Measurements from ENCODE around the gene RAMP1.
"Not testable (repeated sequence)": the region's sequence is repeated elsewhere in the genome, so short reads cannot be mapped to it uniquely, and the experiment has no call there.

RAMP1 gene

DNA sequence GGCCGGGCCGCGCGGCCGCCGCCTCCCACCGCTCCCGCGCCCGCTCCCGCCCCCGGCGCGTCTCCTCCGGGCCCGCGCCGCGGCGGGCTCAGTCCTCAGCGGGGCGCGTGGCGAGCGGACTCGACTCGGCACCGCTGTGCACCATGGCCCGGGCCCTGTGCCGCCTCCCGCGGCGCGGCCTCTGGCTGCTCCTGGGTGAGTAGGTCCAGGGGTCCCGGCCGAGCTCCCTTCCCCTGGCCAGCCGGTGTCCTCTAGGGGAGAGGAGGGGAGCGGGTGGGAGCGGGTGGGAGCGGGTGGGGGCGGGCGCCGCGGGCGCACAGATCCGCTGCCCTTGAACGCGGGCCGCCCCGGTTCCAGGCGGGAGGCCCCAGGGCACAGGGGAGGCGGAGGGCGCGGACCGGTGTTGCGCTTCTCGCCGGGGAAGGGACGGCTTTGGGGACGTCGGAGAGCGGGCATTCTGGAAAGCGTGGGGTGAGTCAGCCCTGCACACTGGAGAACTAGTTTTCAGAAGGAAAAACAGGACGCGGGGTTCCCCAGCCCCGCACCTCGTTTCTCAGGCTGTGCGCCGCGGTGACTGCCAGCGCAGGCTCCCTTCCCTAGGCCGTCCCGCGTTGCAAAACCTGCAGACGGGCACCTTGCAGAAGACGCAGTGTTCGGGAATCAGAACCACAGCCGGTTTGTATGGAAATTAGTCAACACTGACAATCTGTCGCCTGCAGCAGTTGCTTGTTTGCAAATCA, at the start of gene RAMP1:
RAMP1 (plus strand) TSS at position 91 of the 740 bp plus-strand sequence; CDS start at position 144, 53 bp downstream.
- DNase-seq (ENCODE audit: low spot score) = peak; percentile 48

DNA sequence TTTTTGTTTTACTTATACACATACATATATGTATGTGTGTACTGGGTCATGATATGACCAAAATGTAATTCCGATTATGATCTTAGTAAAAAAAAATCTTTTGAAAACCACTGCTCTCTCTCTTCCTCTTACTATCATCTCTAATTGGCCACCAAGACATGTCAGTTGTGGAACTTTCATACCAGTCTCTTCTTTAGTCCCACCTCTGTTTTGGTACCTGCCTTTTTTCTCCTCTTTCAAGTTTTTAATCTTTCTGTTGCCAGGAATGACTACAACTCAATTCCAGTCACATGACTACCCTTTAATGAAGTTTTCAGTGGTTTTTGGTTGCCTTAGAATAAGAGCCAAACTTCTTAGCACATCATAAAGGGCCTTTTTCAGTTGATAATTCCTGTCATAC, 43.8 kb upstream of the RAMP1 start:
- DNase-seq (ENCODE audit: low spot score) = peak; percentile 70

DNA sequence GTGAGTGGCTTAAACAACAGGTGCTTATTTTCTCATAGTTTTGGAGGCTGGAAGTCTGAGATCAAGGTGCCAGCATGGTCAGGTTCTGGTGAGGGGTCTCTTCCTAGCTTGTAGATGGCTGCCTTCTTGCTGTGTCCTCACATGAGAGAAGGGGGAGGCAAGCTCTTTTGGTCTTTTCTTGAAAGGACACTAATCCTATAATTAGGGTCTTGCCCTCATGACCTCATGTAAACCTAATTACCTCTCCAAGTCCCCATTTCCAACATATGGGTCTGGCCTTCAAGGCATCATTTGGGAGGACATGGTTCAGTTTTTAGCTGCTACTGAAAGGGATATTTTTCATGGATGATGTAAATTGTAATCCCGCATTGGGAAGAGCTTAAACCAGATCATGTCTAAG, 42.9 kb upstream of the RAMP1 start:
- no peak for DNase-seq (ENCODE audit: low spot score)

DNA sequence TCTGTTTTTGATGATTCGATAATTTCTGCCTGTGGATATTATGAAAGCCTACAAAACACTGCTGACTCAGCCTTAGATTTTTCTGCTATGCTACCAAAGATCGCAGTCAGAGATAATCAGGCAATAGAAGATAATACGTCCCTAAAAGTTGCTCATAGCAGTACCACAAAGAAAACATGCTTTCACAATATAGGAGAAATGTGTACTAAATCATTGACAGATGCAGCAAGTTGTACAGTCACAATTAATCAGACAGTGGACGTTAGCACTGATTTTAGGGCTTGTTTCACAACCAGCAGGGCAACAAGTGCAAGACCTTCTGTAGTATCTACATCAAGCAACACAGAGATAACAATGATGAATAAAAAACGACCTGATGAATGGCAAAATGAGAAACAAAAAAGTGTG, 41.4 kb upstream of the RAMP1 start:
- DNase-seq (ENCODE audit: low spot score) = peak; percentile 69

DNA sequence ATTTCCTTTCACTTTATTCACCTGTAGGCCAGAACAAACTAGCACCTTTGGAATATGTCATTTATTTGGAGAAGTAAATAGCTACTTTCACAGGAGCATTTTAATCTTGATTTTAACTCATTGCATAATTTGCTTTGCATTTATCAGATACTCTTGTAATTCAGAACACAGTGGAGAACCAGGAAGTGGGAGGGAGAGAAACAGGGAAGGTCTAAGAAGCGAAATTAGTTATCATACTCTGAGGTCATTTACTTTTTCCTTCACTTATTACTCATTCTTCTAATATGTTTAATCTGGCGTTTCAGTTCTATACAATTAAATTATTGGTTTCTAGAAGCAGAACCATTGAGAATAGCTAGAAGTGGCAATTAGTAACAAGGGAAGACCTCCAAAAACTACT, 40.2 kb upstream of the RAMP1 start:
- DNase-seq (ENCODE audit: low spot score) = peak; percentile 7

DNA sequence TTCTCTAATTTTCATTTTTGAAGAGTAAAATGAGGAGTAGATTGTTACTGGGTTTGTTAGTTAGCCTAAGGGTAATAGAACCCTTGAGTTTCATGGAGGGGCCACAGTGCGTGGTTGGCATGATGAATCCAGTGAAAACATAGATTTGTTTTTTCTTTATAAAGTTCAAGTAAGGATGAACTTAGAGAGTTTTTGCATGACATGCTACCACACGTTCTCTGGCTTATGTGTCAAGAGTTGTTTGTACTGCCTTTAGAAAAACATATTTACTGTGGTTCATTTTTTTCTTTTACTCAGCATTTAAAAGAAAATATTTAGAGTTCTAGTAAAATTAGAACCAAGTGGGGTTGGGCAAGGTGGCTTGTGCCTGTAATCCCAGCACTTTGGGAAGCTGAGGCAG, 39.0 kb upstream of the RAMP1 start:
- no peak for DNase-seq (ENCODE audit: low spot score)

DNA sequence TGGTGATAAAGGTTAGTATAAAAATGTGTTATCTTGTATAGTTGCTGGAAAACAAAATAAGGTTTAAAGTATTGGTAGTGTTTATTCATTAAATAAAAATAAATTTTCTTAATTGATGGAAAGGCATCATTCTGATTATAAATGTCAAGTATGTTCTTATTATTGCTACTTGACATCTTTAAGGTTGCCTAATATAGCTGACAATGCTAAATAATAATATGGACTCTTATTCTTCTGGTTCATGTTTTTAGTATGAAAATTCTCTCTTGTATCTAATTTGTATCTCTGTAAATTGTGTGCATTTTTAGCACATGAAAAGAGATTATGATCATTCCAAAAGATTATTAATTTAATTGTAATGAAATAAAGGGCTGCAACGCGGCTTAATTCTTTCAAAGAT, 35.9 kb upstream of the RAMP1 start:
- DNase-seq (ENCODE audit: low spot score) = no peak

DNA sequence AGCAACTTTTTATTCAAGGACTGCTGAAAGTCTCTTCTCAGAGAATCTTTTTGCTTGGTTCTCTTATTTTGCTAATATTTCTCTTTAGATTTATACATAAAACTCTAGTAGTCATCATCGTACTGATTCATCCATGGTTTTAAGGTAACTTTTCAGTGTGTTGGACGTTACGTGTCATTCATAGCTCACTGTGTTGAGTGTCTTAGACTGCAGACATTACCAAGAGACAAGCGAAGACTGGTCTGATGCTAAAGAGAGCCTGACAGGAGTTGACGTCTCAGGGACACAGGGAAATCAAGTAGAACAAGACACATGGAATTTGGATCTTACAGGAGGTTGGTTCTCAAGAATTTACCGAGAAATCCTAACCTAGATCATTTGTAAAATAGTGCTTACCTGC, 35.3 kb upstream of the RAMP1 start:
- no peak for DNase-seq (ENCODE audit: low spot score)

DNA sequence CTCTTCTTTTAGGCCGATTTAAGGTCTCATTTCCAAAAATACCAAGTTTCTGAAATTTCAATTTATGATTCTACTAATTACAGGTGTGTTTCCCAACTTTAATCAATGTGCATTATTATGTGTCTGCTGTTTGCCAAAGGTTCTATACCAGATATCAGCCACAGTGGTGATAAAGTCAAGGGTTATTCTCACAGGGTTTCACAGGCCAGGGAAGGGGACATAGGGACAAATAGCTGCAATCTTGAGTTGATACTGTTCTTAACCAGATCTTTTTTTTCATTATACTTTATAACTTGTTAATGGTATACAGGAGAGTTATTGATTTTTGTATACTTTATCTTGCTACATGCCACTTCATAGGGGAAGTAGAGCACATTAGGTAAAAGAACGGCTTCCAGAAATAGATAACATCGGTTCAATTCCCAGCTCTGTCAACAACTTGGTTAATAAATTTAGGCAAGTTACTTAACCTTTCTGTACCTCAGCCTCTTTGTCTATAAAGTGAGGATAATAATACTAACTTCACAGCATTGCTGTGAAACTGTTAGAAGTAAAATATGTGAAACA, 31.9 kb upstream of the RAMP1 start:
- no peak for DNase-seq (ENCODE audit: low spot score)

DNA sequence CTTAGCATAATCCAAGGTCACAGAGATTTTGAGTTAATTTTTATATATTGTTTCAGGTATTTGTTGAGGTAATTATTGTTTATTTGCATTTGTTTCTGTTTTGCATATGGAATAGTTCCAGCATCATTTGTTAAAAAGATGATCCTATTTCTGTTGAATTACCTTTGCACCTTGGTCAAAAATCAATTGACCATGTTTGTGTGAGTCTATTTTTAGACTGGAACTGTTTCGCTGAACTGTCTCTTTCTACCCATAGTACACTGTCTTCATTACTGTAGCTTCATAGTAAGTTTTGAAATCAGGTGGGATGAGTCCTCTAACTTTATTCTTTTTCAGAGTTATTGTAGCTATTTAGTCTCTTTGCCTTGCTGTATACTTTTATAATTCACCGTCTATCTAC, 28.9 kb upstream of the RAMP1 start:
- no peak for DNase-seq (ENCODE audit: low spot score)

DNA sequence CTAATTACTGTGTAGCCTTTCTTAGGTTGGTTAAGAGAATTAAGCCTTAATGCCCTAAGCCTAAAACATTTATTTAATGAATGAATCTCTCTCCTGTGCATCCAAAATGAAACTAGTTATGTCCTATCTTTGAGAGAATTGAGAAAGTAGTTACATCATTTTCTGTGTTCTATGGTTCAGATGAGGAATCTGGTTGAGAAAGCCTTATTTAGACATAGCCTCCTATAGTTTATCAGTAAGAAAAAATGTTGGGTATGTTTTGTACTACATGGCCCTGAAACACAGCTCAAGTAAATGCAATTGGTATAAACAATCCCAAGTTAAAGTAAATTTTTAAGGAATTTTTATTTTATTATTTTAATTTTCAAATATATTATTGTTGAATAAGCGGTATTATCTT, 25.9 kb upstream of the RAMP1 start:
- DNase-seq (ENCODE audit: low spot score) = no peak

DNA sequence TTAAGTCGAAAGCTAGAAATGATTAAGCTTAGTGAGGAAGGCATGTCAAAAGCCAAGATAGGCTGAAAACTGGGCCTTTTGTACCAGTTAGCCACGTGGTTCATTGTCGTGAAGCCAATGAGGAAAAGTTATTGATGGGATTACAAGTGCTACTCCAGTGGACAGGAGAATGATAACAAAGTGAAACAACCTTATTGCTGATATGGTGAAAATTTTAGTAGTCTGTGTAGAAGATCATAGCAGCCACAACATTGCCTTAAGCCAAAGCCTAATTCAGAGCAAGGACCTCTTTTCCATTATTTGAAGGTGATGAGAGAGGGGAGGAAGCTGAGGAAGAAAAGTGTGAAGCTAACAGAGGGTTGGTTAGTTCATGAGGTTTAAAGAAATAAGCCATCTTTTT, 24.1 kb upstream of the RAMP1 start:
- DNase-seq (ENCODE audit: low spot score) = no peak

DNA sequence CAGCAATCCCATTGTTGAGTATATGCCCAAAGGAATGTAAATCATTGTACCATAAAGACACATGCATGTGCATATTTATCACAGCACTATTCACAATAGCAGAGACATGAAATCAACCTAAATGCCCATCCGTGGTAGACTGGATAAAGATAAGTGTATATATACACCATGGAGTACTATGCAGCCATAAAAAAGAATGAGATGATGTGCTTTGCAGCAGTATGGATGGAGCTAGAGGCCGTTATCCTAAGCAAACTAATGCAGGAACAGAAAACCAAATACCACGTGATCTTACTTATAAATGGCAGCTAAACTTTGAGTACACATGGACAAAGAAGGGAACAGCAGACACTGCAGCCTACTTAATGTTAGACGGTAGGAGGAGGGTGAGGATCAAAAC, 18.4 kb upstream of the RAMP1 start:
- no peak for DNase-seq (ENCODE audit: low spot score)

DNA sequence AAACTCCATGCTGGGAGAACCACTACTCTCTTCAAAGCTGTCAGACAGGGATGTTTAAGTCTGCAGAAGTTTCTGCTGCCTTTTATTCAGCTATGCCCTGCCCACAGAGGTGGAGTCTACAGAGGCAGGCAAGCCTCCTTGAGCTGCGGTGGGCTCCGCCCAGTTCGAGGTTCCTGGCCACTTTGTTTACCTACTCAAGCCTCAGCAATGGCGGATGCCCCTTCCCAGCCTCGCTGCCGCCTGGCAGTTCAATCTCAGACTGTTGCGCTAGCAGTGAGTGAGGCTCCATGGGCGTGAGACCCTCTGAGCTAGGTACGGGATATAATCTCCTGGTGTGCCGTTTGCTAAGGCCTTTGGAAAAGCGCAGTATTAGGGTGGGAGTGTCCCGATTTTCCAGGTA, 10.5 kb upstream of the RAMP1 start:
- DNase-seq (ENCODE audit: low spot score) = not testable (repeated sequence)

DNA sequence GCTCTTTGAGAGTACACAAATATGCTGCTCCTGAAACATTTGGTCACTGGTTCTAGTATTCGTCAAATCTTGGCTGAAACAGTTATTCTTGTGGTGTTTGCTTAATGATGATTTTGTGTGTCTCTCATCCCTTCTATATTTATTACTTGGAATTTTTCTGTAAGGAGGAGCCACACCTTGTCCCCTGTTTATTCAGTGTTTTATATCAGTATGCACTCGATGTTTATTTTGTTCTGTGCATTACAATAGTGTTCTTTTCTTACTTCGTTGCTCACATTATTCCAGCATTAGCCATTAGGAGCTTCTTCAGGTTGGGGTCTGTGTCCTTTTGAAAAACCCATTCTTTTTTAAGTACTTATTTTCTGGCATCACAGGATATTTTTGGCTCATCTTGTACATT, 5.1 kb upstream of the RAMP1 start:
- no peak for DNase-seq (ENCODE audit: low spot score)

DNA sequence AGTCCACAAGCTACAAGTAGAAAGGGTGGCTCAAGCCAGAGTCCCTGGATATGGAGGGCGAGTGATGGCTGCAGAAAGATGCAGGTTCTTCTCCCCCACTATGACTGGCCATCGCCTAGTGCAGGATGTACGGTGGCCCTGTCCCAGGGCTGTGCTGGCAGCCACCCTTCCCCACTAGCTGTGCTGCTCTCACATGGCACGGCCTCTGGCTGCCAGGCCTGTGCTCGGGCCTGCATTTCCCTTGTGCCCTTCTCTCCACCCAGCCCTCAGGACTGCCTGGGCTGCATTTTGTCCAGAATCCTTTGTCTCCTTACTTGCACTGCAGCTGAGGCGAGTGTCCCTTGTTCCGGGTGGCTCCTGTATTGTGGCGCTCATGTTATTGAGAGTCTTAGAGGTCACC, 1.6 kb upstream of the RAMP1 start:
- DNase-seq (ENCODE audit: low spot score) = no peak

DNA sequence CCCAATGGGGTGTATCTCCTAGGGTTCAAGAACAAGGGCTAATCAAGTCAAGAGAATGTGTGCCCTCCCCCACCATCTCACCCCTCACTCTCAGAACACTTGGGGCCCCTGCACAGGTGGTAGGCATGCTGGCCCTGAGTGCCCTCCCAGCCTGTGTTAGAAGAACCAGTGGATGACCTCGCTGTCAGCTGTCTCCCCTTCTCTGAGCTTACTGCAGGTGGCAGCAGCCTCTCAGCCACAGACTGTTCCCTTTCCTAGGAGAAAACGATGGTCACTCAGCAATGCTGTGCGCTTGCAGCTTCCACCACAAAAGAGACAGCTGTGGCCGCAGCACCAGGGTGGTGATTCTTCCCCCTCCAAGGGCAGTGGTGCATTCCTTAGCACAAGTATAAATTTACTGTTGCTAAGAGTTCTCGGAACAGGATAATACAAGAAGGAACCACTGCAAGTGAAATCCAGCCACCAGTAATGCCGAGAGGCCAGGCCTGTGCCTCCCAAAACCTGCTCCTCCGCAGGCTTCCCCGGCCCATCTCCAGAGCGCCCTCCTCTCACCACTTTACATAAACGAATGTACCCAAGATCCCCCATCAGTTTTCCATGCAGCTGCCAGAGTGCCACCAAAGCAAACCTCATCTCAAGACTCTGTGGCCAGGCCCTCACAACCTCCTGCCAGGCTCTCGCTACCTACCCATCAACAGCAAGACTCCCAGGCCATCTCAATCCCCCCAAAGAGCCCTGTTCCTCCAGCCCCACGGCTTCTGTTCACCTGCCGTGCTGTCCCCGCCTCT, 935 bp upstream of the RAMP1 start:
- peak; percentile 56 for DNase-seq (ENCODE audit: low spot score)

DNA sequence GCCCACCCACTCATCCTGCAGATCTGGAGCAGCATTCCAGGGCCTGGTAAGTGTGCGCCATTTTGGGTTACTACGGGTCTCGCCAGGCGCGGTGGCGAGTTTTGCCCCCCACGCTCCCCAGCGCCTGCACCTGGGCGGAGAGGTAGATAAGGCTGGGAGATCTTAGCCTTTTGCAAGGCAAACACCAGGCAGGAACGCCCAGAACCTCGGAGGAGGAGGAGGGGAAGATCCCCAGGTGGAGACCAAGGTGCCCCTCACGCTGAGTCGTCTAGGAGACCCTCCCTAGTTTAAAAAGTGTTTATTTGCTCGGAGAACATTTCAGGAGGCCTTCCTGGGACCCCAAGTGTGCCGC, 365 bp upstream of the RAMP1 start:
- DNase-seq (ENCODE audit: low spot score) = no peak

DNA sequence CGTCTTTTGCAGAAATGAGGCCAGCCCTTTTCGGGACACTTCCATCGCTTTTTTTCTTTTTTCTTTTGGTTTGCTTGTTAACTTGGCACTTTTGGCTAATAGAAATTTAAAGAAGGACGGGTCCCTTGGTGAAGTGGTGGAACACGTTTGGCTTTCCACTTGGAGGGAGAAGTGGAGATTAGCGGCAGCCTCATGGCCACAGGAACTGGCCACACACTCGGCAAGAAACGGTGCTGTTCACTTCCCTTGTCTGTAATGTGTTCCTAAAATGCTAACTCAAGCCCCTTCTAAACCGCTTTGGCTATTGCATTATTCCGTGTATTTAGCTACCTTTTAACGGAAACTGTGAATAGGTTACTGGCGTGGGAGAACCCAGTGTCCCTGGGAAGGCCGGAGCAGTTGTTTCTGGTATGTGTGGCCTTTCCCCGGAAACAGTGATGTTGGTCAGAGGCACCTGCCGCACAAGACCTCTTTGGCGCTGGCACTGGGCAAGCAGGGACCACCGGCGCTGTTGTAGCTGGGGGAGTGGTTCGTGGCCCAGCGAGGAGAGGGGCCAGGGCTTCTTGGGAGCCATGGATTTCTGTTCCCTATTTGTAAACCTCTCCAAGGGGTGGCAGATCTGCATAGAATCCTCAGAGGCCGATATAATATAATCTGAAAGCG, 981 bp downstream of the RAMP1 start:
- DNase-seq (ENCODE audit: low spot score) = no peak

DNA sequence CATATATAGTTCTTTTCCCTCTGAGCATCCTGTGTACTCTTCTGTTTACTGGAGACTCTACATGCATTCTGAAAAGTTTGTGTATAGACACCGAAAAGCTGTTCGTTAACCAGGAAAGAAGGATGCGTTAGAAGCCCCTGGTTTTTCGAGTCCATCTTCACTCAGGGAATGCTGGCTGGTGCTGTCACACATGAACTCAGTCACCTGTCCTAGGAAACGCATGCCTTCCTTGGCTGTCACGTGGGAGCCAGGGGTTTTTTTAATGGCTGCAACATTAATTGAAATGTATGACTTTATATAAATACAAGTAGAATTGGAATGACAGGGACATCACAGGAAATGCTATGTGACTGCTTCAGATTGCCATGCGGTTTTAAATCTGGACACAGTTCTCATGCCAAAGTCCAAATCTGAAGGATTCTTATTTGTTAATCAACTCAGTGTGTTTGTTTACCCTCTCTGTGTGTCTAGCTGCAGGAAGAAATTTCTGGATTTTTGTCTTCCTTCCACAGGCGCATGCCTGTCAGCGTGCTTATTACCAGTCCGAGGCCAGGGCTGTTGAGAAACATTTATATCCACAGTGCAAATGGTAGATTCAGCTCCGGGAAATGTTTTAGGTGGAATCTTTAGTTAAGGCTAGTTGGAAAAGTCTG, 2.6 kb downstream of the RAMP1 start:
- DNase-seq (ENCODE audit: low spot score) = no peak

DNA sequence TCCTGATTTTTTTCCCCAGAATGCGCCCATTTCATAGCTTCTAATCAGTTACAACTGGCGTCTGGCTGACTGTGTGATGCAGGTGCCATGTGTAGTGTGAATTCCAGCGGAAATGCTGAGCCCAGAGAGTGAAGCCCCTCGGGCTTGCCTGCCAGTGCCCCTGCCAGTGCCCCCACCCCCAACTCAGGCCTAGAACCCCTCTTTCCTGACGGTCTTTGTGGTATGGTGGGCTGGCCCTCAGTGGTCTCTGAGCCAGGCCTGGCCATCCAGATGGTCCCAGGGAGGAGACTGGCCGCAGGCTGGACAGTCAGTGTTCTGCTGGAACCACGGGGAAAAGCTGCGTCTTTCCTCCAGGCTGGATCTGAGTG, 3.1 kb downstream of the RAMP1 start:
- no peak for DNase-seq (ENCODE audit: low spot score)

DNA sequence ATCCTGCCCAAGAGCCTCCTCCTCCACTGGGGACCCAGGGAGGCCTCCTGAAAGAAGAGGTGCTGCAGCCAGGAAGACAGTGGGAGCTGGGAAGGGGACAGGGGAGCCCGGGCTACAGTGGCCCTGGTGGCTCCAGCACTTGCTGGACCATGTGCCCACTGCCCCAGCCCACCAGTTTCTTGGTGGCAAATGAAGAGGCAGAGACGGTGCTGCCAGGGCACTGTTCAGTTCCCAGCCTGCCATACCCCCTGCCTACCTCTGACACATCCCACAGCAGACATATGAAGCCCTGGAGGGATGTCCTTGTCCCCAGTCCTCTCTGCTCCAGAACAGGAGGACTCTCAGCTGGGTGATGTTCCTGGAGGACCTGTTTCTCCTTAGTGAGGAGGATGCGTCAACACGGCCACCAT, 3.7 kb downstream of the RAMP1 start:
- DNase-seq (ENCODE audit: low spot score) = no peak

Measured in activated CD4-positive, alpha-beta T cell treated with anti-CD3 and anti-CD28 coated beads, Interleukin-2, Interleukin-4, amounts not matched to agents 100 ng/mL and 50 ng/mL, durations not matched to agents 16 hours and 8 hours (primary cell).